Measurements from ENCODE around the gene TMEM132D.

DNA sequence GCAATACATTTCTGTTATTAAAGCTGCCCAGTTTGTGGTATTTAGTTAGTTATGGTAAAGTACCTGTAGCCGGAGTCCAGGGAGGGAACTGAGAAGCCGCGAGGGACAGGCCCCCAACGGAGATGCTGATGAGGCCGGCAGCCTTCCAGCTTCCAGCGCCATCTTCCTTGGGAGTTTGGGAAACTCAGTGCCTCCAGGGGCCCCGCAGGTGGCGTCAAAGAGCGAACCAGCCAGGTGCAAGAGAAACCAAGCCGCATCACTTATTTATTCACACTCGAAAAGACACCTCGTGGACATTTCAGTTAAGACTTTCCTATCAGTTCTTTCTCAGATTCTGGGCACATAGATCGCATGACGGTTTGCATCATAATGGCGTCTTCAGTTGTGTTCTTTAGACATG lies 833.9 kb downstream of the TMEM132D start:
- TF ChIP-seq CTCF (IDR thresholded peaks at IDR 0.05; ENCODE audit: low read depth, low read length, missing input control) (no peak), TAF1 (conservative IDR thresholded peaks at IDR 0.05) (no peak), GABPA (IDR thresholded peaks at IDR 0.05 in 1 of 2, conservative IDR thresholded peaks at IDR 0.05 in 1 of 2) (no peak), RAD21 (IDR thresholded peaks at IDR 0.05) (no peak), YY1 (IDR thresholded peaks at IDR 0.05) (no peak), REST (IDR thresholded peaks at IDR 0.05) (no peak), EGR1 (IDR thresholded peaks at IDR 0.05; ENCODE audit: low read depth in 2 of 2) (no peak), RXRA (IDR thresholded peaks at IDR 0.05) (no peak), JUND (IDR thresholded peaks at IDR 0.05) (no peak)
- TF ChIP-seq, protein P1, sequence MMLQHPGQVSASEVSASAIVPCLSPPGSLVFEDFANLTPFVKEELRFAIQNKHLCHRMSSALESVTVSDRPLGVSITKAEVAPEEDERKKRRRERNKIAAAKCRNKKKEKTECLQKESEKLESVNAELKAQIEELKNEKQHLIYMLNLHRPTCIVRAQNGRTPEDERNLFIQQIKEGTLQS (IDR thresholded peaks at IDR 0.05): no peak
- TF ChIP-seq, protein P2, sequence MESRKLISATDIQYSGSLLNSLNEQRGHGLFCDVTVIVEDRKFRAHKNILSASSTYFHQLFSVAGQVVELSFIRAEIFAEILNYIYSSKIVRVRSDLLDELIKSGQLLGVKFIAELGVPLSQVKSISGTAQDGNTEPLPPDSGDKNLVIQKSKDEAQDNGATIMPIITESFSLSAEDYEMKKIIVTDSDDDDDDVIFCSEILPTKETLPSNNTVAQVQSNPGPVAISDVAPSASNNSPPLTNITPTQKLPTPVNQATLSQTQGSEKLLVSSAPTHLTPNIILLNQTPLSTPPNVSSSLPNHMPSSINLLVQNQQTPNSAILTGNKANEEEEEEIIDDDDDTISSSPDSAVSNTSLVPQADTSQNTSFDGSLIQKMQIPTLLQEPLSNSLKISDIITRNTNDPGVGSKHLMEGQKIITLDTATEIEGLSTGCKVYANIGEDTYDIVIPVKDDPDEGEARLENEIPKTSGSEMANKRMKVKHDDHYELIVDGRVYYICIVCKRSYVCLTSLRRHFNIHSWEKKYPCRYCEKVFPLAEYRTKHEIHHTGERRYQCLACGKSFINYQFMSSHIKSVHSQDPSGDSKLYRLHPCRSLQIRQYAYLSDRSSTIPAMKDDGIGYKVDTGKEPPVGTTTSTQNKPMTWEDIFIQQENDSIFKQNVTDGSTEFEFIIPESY (IDR thresholded peaks at IDR 0.05): no peak

Data from liver (tissue), 3 donors.